Measurements from ENCODE around the gene CDC42BPB.
A peak's percentile ranks its signal among the peaks of the same experiment; 100 is the strongest.

The CDC42BPB gene

DNA sequence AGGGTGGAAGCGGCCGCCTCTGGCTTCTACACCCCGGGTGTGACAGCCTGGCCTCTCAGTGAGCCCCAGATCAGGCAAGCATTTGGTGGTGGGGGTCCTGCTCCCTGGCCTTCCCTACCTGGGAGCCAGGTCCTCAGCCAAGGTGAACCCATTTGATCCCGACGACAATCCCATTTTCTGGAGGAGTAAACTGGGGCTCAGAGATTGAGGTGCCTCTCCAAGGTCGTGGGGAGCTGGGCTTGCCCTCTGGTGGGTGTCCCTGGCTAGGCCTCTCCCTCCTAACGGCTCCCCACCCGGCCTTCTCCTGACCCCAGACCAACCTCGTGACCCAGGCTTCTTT, 34.5 kb upstream of the CDC42BPB start:
- H3K4me1 ChIP-seq (ENCODE audit: control insufficient read depth, low read depth, low read length), result no peaks in the 10 kb centered on the region
- H3K4me3 ChIP-seq (ENCODE audit: low read length), result peak overlapping the region; percentile 30

DNA sequence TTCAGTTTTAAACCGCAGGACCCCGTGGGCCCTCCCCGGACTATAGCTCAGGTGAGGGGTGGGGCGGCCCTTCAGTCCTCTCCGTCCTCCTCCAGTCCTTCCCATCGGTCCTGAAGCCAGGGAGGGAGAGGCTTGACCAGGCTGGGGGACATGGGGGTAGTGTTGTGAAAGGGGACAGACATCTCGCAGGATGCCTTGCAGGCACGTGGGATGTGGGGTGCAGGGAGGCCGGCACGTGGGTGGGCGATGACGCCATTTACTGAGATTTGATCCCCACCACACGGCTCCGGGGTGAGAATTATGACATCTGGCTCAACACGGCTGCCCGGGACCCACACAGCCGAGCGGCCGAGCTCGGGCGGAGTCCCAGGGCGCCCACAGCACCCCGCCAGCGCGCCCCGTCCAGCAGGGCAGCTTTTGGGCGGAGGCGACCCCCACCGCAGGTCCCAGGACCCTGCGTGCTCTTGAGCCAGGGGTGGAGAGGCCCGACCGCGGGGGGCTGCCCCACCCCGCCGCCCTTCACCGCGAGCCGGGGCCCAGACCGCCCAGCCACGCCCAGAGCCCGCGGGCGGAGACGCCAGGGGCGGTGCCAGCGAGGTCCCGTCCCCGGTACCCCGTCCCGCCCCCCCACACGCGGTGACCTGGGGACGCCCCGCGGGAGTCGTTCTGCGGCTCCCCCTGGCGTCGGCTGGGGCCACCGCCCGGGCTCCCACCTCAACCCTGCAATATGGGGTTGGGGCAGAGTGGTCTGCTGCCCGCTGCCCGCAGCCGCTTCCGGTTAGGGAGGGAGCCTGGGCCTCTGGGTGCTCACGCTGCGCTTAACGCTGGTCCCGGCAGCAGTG, 33.9 kb upstream of the CDC42BPB start:
- Histone ChIP-seq H3K4me3 (ENCODE audit: low read length) (peak overlapping the region; percentile 30), H3K4me1 (ENCODE audit: control insufficient read depth, low read depth, low read length) (no peaks in the 10 kb centered on the region), H3K36me3 (ENCODE audit: control insufficient read depth, low read depth, low read length) (no peaks in the 10 kb centered on the region), H3K9me3 (ENCODE audit: control insufficient read depth, low read depth, low read length) (no peaks in the 10 kb centered on the region), H3K9ac (ENCODE audit: low read length) (no peak overlapping the region), H3K27me3 (ENCODE audit: control insufficient read depth, insufficient read depth, low read length) (peaks cover 12% of the 10 kb centered on the region), H3K27ac (ENCODE audit: low read length) (no peak overlapping the region)

More for the DNA sequence above, 34.5 kb upstream of the CDC42BPB start:
- Histone ChIP-seq H3K27me3 (ENCODE audit: control insufficient read depth, insufficient read depth, low read length) (peaks cover 12% of the 10 kb centered on the region), H3K27ac (ENCODE audit: low read length) (no peak overlapping the region), H3K9ac (ENCODE audit: low read length) (no peak overlapping the region), H3K9me3 (ENCODE audit: control insufficient read depth, low read depth, low read length) (no peaks in the 10 kb centered on the region), H3K36me3 (ENCODE audit: control insufficient read depth, low read depth, low read length) (no peaks in the 10 kb centered on the region)

DNA sequence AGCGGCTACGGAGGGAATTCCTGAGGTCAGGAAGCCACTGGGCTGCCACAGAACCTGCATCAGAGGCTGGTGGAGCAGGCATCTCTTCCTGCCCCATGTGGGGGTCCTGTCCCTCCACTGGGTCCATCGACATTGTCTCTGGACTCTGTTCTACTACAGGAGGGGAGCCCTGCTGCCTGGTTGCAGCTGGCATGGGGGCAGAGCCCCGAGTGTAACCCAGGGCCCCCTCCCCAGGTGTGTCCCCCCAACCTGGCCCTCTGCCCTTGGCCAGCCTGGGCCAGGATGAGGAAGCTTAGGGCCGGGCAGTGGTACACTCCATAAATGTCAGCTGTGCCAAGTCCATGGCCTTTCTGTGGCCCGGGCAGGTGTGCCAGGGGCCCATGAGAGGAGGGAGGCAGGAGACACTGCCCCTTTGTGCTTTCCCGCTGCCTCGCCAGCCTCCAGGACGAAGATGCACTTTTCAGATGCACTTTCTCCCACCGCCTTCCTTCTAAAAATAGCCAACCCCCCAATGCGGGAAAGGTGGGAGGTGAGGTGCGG, 33.2 kb upstream of the CDC42BPB start:
- no peak overlapping the region for H3K27ac ChIP-seq (ENCODE audit: low read length)
- H3K36me3 ChIP-seq (ENCODE audit: control insufficient read depth, low read depth, low read length), result no peaks in the 10 kb centered on the region
- H3K4me3 ChIP-seq (ENCODE audit: low read length), result no peak overlapping the region
- no peaks in the 10 kb centered on the region for H3K4me1 ChIP-seq (ENCODE audit: control insufficient read depth, low read depth, low read length)
- no peak overlapping the region for H3K9ac ChIP-seq (ENCODE audit: low read length)
- peaks cover 12% of the 10 kb centered on the region for H3K27me3 ChIP-seq (ENCODE audit: control insufficient read depth, insufficient read depth, low read length)
- no peaks in the 10 kb centered on the region for H3K9me3 ChIP-seq (ENCODE audit: control insufficient read depth, low read depth, low read length)

DNA sequence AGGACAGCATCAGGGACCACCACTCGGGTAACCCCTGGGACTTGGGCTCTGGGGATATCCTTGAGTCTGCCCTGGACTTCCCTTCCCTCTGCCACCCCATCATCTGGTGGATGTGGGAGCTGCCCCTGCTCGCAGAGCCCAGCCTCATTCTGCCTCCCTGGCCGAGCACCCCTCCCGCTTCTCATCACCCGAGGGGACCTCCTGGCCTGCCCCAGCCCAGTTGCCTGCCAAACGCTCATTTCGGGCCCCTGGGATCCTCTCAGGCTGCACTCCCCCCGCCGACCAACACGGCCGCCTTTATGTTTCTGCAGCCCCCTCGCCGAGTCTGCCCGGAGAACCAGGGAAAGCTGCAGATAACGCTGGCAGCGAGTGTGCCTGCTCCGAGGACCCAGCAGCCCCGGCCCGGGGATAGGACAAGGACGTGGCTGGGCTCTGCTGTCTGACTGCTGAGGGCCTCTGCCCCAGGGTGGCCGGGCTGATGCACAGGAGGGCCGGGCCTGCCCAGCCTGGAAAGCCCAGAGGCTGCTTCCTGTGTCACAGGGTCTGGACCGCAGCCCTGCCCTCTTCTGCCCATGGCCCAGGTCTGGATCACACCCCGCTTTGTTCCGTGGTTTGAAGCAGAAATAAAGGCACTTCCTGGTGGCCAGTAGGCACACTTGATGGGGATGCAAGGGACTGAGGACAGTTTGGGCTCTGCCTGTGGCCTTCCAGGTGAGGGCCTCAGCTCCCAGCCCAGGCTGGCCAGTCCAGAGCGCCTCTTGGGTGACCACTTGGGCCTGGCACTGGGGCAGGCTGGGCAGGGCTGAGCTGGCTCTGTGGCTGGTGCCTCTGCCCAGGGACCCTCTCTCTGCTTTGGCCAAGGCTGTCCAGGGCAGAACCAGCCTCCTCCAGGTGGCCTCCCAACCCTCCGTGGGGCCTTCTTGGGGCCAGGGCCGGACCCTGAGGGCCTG, 32.3 kb upstream of the CDC42BPB start:
- Histone ChIP-seq H3K9me3 (ENCODE audit: control insufficient read depth, low read depth, low read length) (no peaks in the 10 kb centered on the region), H3K9ac (ENCODE audit: low read length) (no peak overlapping the region), H3K27me3 (ENCODE audit: control insufficient read depth, insufficient read depth, low read length) (peaks cover 19% of the 10 kb centered on the region), H3K36me3 (ENCODE audit: control insufficient read depth, low read depth, low read length) (no peaks in the 10 kb centered on the region), H3K27ac (ENCODE audit: low read length) (no peak overlapping the region), H3K4me1 (ENCODE audit: control insufficient read depth, low read depth, low read length) (no peaks in the 10 kb centered on the region), H3K4me3 (ENCODE audit: low read length) (no peak overlapping the region)

DNA sequence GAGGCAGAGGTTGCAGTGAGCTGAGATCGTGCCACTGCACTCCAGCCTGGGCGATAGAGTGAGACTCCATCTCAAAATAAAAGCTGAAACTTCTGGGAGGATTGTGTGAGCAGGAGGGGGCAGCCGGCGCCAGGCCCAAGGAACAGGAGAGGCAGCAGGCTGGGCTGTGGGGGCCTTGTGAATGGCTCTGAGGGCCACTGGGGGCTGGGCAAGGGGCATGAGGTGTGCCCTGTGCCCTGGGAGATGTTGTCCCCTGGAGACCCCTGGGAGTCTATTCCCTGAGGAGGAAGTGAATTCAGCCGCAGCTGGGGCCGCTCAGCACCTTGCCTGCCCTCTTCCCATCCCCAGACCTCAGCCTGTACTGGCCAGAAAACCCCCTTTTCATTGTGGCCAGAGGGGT, 31.6 kb upstream of the CDC42BPB start:
- Histone ChIP-seq H3K4me1 (ENCODE audit: control insufficient read depth, low read depth, low read length) (no peaks in the 10 kb centered on the region), H3K9ac (ENCODE audit: low read length) (no peak overlapping the region), H3K27ac (ENCODE audit: low read length) (no peak overlapping the region), H3K27me3 (ENCODE audit: control insufficient read depth, insufficient read depth, low read length) (peaks cover 26% of the 10 kb centered on the region), H3K36me3 (ENCODE audit: control insufficient read depth, low read depth, low read length) (no peaks in the 10 kb centered on the region), H3K4me3 (ENCODE audit: low read length) (no peak overlapping the region), H3K9me3 (ENCODE audit: control insufficient read depth, low read depth, low read length) (no peaks in the 10 kb centered on the region)

DNA sequence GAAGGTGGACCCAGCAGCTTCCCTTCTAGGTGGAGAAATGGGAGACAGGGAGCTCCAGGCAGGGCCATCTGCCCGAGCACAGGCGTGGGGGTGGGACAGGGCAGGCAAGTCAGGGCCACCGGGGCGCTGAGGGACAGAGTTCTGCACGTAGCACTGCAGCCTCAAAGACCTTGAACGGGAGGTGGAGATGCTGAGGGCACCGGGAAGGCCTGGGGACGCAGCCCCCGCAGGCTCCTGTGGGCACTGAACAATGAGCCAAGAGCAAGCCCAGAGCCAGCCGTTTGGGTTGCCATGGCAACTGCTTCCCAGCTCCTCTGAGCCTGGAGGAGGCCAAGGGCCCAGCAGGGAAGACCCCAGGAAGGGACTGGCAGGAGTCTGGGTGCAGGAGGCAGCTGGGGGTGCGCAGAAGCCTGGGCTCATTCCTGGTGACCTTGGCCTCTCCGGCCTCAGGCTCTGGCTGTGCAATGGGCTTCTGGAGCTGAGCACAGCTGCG, 30.0 kb upstream of the CDC42BPB start:
- Histone ChIP-seq H3K27ac (ENCODE audit: low read length) (no peak overlapping the region), H3K36me3 (ENCODE audit: control insufficient read depth, low read depth, low read length) (no peaks in the 10 kb centered on the region), H3K27me3 (ENCODE audit: control insufficient read depth, insufficient read depth, low read length) (peaks cover 41% of the 10 kb centered on the region), H3K4me3 (ENCODE audit: low read length) (no peak overlapping the region), H3K4me1 (ENCODE audit: control insufficient read depth, low read depth, low read length) (no peaks in the 10 kb centered on the region), H3K9me3 (ENCODE audit: control insufficient read depth, low read depth, low read length) (no peaks in the 10 kb centered on the region), H3K9ac (ENCODE audit: low read length) (no peak overlapping the region)

DNA sequence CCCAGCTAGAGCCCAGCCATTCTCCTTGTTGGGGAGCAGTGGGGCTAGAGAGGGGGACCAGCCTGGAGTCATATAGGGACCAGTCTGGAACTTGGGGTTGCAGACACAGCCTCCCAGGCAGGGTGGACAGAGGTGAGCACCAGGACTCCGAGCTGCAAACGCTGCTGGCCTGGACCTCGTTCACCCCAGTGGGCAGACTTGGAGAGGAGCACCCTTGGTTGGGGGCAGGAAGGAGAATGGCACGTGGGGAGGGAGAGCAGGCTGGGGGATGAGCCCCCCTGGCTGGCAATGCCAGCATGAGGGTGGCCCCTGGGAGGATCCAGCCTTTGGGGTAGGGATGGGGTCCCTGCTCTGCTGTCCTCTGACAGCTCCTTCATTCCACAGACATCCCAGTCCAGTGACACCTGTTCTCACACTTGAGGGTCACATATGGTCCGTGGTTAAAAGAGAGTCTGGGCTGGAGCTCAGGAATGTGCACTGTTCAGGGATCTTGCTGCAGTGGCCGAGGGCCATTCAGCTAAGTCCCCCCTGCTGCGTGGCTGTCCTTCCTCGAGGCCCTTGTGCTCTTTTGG, 29.5 kb upstream of the CDC42BPB start:
- no peaks in the 10 kb centered on the region for H3K9me3 ChIP-seq (ENCODE audit: control insufficient read depth, low read depth, low read length)
- H3K36me3 ChIP-seq (ENCODE audit: control insufficient read depth, low read depth, low read length), result no peaks in the 10 kb centered on the region
- no peaks in the 10 kb centered on the region for H3K4me1 ChIP-seq (ENCODE audit: control insufficient read depth, low read depth, low read length)
- no peak overlapping the region for H3K4me3 ChIP-seq (ENCODE audit: low read length)
- H3K27me3 ChIP-seq (ENCODE audit: control insufficient read depth, insufficient read depth, low read length), result peaks cover 41% of the 10 kb centered on the region
- no peak overlapping the region for H3K27ac ChIP-seq (ENCODE audit: low read length)
- H3K9ac ChIP-seq (ENCODE audit: low read length), result no peak overlapping the region

DNA sequence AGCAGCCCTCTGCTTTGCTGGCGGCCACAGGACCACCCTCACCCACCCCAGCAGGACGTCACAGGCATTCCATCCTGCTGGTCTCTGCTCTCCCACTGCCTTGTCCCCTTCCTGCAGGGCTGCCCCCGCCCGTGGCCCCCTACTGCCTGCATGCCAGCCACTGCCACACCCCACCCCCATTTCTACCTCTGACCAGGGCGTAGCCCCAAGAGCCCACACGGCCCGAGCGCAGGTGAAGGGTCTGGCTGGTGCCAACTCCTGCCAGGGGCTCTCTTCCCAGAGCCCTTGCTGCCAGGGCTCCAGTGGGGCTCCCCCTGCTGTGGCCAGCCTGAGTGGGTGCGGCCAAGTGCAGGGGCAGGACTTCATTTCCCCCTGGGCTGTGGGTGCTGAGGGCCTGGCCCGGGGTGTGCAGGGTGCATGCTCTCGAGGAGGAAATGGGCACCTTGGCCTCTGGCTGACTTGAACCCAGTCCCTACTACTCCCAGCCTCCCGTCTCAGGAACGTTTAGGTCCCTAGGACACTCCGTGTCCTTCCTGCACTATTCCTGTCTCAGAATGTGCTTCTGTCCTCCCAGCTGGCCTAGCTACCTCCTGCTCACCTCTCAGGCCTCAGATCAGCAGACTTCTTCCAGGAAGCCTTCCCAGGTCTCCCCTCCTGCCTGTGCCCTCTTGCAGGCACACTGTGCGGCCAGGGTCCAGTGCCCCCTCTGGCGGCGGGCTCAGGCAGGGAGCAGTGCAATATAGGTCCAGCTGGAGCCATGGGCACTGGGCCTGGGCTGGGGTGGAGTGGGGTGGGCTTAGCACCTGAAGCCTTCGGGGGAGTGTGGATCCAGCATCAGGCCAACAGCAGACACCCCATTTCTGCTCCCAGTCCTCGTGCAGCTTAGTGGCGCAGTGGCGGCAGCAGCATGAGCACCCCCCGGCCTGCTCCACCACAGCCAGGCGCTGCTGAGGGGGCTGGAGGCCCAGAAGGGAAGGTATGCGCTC, 28.1 kb upstream of the CDC42BPB start:
- Histone ChIP-seq H3K4me1 (ENCODE audit: control insufficient read depth, low read depth, low read length) (no peaks in the 10 kb centered on the region), H3K9ac (ENCODE audit: low read length) (no peak overlapping the region), H3K27ac (ENCODE audit: low read length) (no peak overlapping the region), H3K36me3 (ENCODE audit: control insufficient read depth, low read depth, low read length) (no peaks in the 10 kb centered on the region), H3K27me3 (ENCODE audit: control insufficient read depth, insufficient read depth, low read length) (peaks cover 33% of the 10 kb centered on the region), H3K9me3 (ENCODE audit: control insufficient read depth, low read depth, low read length) (no peaks in the 10 kb centered on the region), H3K4me3 (ENCODE audit: low read length) (no peak overlapping the region)

DNA sequence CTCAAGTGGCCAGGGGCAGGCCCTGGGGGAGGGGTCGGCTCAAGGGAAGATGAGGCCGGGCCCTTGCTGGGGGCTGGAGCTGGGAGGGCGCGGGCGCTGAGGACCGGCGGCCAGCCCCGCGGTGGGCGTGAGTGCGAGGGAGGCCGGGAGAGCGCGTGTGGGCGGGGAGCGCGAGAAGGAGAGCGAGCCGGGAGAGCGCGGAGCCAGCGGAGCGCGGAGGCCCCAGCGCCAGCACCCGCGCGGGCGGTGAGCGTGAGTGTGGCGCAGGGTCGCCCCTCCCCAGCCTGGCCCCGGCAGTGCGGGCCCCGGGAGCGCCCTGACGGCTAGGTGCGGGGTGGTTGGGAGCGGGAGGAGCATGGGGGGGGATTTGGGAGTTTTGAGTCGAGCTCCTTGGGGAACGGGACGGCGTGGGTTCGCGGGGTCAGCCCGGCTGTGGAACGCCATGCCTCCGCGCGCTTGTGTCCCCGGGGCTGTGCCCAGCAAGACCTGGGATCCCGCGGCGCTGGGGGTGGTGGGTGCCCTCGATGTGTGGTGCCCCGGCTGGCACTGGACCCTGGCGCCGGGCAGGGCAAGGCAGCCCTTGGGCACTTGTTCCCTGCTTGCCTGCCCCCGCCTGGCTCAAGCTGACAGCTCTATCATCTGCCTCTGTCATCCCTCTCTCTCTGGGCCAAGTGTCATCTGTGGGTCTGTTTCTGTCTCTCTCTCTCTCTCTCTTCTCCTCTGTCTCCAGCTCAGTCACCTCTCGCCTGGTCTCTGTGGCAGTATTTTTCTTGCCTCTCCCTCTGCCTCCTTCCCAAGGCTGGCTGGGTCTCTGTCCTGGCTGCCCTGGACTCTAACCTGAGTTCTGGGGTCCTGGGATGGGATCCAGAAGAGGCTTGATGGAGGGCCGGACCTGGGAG, 26.9 kb upstream of the CDC42BPB start, which contains the start of gene LBHD2:
Gene LBHD2 (plus strand): TSS at position 190 of the 899 bp plus-strand sequence. CDS start 1,803 bp downstream, outside the sequence.
- Histone ChIP-seq H3K9ac (ENCODE audit: low read length) (no peak within 1 kb of the TSS), H3K9me3 (ENCODE audit: control insufficient read depth, low read depth, low read length) (no peaks in the 10 kb centered on the region)

DNA sequence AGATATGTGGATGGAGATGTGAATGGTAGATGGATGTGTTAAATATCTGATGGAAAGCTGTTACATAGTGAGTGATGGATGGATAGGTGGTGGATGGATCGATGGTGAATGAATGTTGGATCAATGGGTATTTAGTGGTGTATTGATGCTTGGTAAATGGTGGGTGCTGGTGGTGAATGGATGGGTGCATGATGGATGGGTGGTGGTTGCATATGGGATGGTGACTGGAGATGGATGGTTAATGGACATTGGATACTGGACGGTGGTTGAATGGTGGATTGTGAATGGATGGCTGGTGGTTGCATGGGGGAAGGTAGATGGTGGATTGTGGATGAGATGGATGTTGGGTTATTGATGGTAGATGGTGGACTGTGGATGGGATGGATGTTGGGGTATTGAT, 24.6 kb upstream of the CDC42BPB start:
- no peaks in the 10 kb centered on the region for H3K36me3 ChIP-seq (ENCODE audit: control insufficient read depth, low read depth, low read length)
- H3K9me3 ChIP-seq (ENCODE audit: control insufficient read depth, low read depth, low read length), result no peaks in the 10 kb centered on the region
- peaks cover 29% of the 10 kb centered on the region for H3K27me3 ChIP-seq (ENCODE audit: control insufficient read depth, insufficient read depth, low read length)
- H3K4me1 ChIP-seq (ENCODE audit: control insufficient read depth, low read depth, low read length), result no peaks in the 10 kb centered on the region
- no peak overlapping the region for H3K4me3 ChIP-seq (ENCODE audit: low read length)
- H3K27ac ChIP-seq (ENCODE audit: low read length), result no peak overlapping the region
- no peak overlapping the region for H3K9ac ChIP-seq (ENCODE audit: low read length)

More for the DNA sequence above, 26.9 kb upstream of the CDC42BPB start, which contains the start of gene LBHD2:
- no peak within 1 kb of the TSS for H3K27ac ChIP-seq (ENCODE audit: low read length)
- no peaks in the 10 kb centered on the region for H3K4me1 ChIP-seq (ENCODE audit: control insufficient read depth, low read depth, low read length)
- no peak within 1 kb of the TSS for H3K4me3 ChIP-seq (ENCODE audit: low read length)
- no peaks in the 10 kb centered on the region for H3K36me3 ChIP-seq (ENCODE audit: control insufficient read depth, low read depth, low read length)
- peaks cover 29% of the 10 kb centered on the region for H3K27me3 ChIP-seq (ENCODE audit: control insufficient read depth, insufficient read depth, low read length)
